ENCODE results near the gene THUMPD1. TPM values are rescaled to one million over a fixed set of nuclear protein-coding genes. Genes with fewer than 3 reads are reported as not detected.

Gene THUMPD1
- total and polyA plus RNA-seq, 2 of the 4 experiments (the other 2 are of a cell fraction), result 34.5 to 109 TPM

DNA sequence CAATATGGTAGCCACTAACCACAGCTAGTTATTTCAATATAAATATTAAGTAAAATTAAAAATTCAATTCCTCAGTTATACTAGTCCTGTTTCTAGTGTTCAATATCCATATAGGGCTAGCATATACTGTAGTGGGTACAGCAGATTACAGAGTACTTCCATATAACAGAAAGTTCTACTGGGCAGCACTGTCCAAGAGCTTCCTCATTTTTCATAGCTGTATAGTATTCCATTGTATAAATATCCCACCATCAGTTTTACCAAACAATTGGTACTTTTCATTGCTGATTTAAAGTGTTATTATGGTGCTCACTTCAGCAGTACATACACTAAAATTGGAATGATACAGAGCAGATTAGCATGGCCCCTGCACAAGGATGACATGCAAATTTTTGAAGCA, 42.6 kb upstream of the THUMPD1 start:
- CTCF ChIA-PET, result no interaction called here
- no peak overlapping the region for H2BK15ac ChIP-seq (ENCODE audit: low read depth, low read length)
- no peak overlapping the region for H2AK5ac ChIP-seq (ENCODE audit: low read depth, low read length)
- in situ Hi-C loops (cut with MboI; ENCODE audit: low sequenced_read_pairs), result no loop called here
- no TSS peak for BruUV-seq (replicated peaks)
- POLR2A ChIA-PET (ENCODE audit: unreplicated experiment), result no interaction called here
- no peak overlapping the region for H2AFZ ChIP-seq (replicated peaks; ENCODE audit: low read length, poor library complexity)
- no peak overlapping the region for H3K9ac ChIP-seq (ENCODE audit: low read depth, low read length)
- no peaks in the 10 kb centered on the region for H3K79me1 ChIP-seq (ENCODE audit: low read depth in 1 of 2, low read length in 2 of 2)
- H3K14ac ChIP-seq (replicated peaks; ENCODE audit: low read depth, low read length), result no peak overlapping the region
- H3K36me3 ChIP-seq (ENCODE audit: control insufficient read depth, insufficient read depth, low read length), result no peaks in the 10 kb centered on the region
- no peaks in the 10 kb centered on the region for H3K4me1 ChIP-seq (ENCODE audit: control insufficient read depth, insufficient read depth, low read length)
- no peak overlapping the region for H2BK5ac ChIP-seq (ENCODE audit: low read depth, low read length, poor library complexity, severe bottlenecking)
- TF ChIP-seq, protein P1, sequence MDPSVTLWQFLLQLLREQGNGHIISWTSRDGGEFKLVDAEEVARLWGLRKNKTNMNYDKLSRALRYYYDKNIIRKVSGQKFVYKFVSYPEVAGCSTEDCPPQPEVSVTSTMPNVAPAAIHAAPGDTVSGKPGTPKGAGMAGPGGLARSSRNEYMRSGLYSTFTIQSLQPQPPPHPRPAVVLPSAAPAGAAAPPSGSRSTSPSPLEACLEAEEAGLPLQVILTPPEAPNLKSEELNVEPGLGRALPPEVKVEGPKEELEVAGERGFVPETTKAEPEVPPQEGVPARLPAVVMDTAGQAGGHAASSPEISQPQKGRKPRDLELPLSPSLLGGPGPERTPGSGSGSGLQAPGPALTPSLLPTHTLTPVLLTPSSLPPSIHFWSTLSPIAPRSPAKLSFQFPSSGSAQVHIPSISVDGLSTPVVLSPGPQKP (IDR thresholded peaks at IDR 0.05; ENCODE audit: borderline replicate concordance, low read depth, low read length), result no peak
- TF ChIP-seq NFE2L2 (IDR thresholded peaks at IDR 0.05; ENCODE audit: low read depth, low read length) (no peak), FOS (IDR thresholded peaks at IDR 0.05; ENCODE audit: low read depth, low read length) (no peak), SMC3 (IDR thresholded peaks at IDR 0.05; ENCODE audit: low read depth, low read length) (no peak), RFX5 (IDR thresholded peaks at IDR 0.05; ENCODE audit: low read depth, low read length) (no peak), CEBPB (IDR thresholded peaks at IDR 0.05; ENCODE audit: low read depth, low read length) (no peak), POLR2A (IDR thresholded peaks at IDR 0.05; ENCODE audit: low read depth, low read length) (no peak), MAFK (IDR thresholded peaks at IDR 0.05; ENCODE audit: low read depth, low read length) (no peak), RCOR1 (IDR thresholded peaks at IDR 0.05; ENCODE audit: insufficient replicate concordance, low read length) (no peak), MAZ (IDR thresholded peaks at IDR 0.05; ENCODE audit: borderline replicate concordance, low read depth, low read length) (no peak), RAD21 (IDR thresholded peaks at IDR 0.05; ENCODE audit: low read length) (no peak), MXI1 (IDR thresholded peaks at IDR 0.05; ENCODE audit: borderline replicate concordance, low read depth, low read length) (no peak), CHD1 (IDR thresholded peaks at IDR 0.05; ENCODE audit: low read depth, low read length) (no peak), BHLHE40 (IDR thresholded peaks at IDR 0.05; ENCODE audit: low read depth, low read length) (no peak)
- TF ChIP-seq, protein P2, sequence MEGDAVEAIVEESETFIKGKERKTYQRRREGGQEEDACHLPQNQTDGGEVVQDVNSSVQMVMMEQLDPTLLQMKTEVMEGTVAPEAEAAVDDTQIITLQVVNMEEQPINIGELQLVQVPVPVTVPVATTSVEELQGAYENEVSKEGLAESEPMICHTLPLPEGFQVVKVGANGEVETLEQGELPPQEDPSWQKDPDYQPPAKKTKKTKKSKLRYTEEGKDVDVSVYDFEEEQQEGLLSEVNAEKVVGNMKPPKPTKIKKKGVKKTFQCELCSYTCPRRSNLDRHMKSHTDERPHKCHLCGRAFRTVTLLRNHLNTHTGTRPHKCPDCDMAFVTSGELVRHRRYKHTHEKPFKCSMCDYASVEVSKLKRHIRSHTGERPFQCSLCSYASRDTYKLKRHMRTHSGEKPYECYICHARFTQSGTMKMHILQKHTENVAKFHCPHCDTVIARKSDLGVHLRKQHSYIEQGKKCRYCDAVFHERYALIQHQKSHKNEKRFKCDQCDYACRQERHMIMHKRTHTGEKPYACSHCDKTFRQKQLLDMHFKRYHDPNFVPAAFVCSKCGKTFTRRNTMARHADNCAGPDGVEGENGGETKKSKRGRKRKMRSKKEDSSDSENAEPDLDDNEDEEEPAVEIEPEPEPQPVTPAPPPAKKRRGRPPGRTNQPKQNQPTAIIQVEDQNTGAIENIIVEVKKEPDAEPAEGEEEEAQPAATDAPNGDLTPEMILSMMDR (conservative IDR thresholded peaks at IDR 0.05; ENCODE audit: low read depth, low read length), result no peak
- TF ChIP-seq, protein P3, sequence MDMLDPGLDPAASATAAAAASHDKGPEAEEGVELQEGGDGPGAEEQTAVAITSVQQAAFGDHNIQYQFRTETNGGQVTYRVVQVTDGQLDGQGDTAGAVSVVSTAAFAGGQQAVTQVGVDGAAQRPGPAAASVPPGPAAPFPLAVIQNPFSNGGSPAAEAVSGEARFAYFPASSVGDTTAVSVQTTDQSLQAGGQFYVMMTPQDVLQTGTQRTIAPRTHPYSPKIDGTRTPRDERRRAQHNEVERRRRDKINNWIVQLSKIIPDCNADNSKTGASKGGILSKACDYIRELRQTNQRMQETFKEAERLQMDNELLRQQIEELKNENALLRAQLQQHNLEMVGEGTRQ (IDR thresholded peaks at IDR 0.05; ENCODE audit: low read depth, low read length), result no peak
- H3K4me3 ChIP-seq (ENCODE audit: insufficient read depth, low read depth, low read length), result no peak overlapping the region
- no peak overlapping the region for H2BK20ac ChIP-seq (ENCODE audit: low read depth, low read length)
- H3K23ac ChIP-seq (ENCODE audit: low read depth, low read length), result no peak overlapping the region
- ATAC-seq (ENCODE audit: low read depth) (no peak), DNase-seq (no peak)
- H4K8ac ChIP-seq (ENCODE audit: low read depth in 2 of 2, low read length in 2 of 2), result no peak overlapping the region
- dilution Hi-C loops (cut with HindIII; ENCODE audit: low sequenced_read_pairs, unreplicated experiment), result no loop called here
- H3K9me3 ChIP-seq (ENCODE audit: control insufficient read depth, insufficient read depth, low read length), result no peaks in the 10 kb centered on the region
- intact Hi-C loops (cut with micrococcal nuclease), result no loop called here
- H3K56ac ChIP-seq (ENCODE audit: extremely low read depth, insufficient read depth, low read length), result no peak overlapping the region
- H3K18ac ChIP-seq (ENCODE audit: low read depth, low read length), result no peak overlapping the region
- no peak overlapping the region for H3K4me2 ChIP-seq (ENCODE audit: low read depth, low read length)
- H4K5ac ChIP-seq (ENCODE audit: low read depth, low read length), result no peak overlapping the region
- no peak overlapping the region for H3K27ac ChIP-seq (ENCODE audit: insufficient read depth, low read length)
- no peak overlapping the region for H2AK9ac ChIP-seq (replicated peaks; ENCODE audit: low read depth, low read length, poor library complexity)
- H3K4ac ChIP-seq (ENCODE audit: low read depth, low read length), result no peak overlapping the region
- H4K20me1 ChIP-seq (ENCODE audit: insufficient read depth, low read length), result no peaks in the 10 kb centered on the region
- no peaks in the 10 kb centered on the region for H3K27me3 ChIP-seq (ENCODE audit: control insufficient read depth, insufficient read depth, low read length)
- no peak overlapping the region for H4K91ac ChIP-seq (ENCODE audit: insufficient read depth, low read depth, low read length)
- H2BK120ac ChIP-seq (ENCODE audit: low read depth, low read length), result no peak overlapping the region
- no peaks in the 10 kb centered on the region for H3K9me1 ChIP-seq (ENCODE audit: insufficient read depth, low read length)
